DMS 273 (cell line): ENCODE results near the gene OR8B12.
"Not testable (repeated sequence)": the region's sequence is repeated elsewhere in the genome, so short reads cannot be mapped to it uniquely, and the experiment has no call there.

Experiments used
- DNase-seq: peaks from one replicate; lab custom pipeline; 2025; ENCODE audit not compliant: unreplicated experiment; lab: John Stamatoyannopoulos, UW

The OR8B12 gene

GRCh38 chr11:124533626-124534025 is 9.8 kb downstream of the OR8B12 start:
- no peak for DNase-seq

GRCh38 chr11:124520550-124520854 is 23.0 kb downstream of the OR8B12 start:
- DNase-seq: no peak

- DNase-seq: no peak
Observed at GRCh38 chr11:124519850-124520549, 23.5 kb downstream of the OR8B12 start.

GRCh38 chr11:124518989-124519451 is 24.4 kb downstream of the OR8B12 start:
- peak; percentile 17 for DNase-seq

DNA sequence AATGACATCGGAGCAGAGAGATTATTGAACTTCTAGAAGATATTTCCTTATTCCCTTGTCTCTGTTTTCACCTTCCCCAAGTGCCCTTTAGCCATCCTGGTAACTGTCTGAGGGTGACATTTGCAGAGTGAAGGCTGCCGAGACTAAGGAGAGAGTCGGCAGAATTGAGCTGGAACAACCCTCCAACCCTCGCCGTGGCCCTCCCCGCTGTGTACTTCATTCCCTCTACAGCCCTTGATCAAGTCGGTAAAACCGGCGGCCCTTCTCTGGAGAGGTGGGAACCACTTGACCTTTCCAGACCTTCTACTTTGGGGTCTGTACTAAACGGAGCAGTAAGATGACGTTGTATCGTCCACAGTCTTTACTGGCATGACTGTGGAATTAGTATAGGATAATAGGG is 26.1 kb downstream of the OR8B12 start:
- DNase-seq: no peak

DNA sequence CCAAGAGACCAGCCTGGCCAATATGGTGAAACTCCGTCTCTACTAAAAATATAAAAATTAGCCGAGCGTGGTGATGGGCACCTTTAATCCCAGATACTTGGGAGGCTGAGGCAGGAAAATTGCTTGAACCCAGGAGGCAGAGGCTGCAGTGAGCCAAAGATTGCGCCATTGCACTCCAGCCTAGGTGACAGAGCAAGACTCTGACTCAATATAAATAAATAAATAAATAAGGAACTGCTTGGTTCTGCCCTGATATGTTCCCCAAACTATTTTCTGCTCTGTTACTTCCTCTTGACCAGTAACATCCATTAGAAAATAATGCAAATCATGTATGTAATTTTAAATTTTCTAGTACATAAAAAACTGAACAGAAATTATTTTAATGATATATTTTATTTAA is 28.8 kb downstream of the OR8B12 start:
- not testable (repeated sequence) for DNase-seq

- no peak for DNase-seq
Observed at GRCh38 chr11:124514131-124514530, 29.3 kb downstream of the OR8B12 start.

DNA sequence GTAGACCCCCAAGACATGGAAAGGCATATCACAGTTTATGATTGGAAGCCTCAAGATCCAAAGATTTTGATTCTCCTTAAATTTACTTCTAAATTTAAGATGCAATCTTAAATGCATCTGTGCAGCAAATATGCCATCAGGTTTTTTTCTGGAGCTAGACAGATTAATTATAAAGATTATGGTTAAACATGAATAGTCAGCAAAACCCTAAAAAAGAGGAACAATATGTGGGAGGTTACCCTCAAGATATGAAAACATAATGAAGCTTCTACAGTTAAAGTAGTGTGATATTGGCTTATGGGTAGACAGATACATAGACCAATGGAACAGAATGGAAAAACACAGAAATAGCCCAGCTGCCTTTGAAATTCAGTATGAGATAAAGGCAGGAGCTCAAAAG is 31.7 kb downstream of the OR8B12 start:
- no peak for DNase-seq

- DNase-seq: no peak
Observed at GRCh38 chr11:124510279-124510678, 33.2 kb downstream of the OR8B12 start.

GRCh38 chr11:124499711-124500110 is 43.7 kb downstream of the OR8B12 start:
- DNase-seq: no peak

DNA sequence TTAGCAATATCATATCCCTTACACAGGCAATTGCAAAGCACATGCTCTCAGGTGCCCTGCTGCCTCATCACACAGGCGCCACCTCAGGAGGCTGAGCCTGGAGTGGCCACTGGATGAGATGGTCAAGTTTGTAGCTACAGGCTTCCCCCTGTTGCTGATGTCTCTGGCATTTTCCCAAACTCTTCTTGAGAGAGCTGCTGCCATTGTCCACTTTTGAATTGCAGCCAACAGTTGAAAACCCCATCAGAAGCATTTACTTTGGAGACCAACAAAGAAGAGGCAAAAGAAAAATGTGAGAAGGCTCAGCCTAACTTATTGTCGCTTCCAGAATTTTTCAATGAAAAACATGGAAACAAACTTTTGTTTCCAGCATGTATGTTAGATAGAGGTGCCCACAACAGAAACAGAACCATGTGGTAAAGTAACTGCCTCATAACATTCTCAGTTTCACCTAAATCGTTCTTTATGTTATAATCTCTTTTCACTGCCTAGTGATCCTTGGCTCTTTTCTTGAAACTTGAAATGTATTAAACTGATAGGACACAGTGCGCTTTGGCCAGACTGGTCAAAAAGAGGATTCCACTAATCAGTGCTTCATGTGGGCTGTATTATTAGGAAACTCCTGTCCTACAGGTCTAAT is 50.3 kb downstream of the OR8B12 start:
- DNase-seq: no peak
